NCI-H2227 (cell line): ENCODE data around the gene SETDB1.
"Not testable (repeated sequence)": the region's sequence is repeated elsewhere in the genome, so short reads cannot be mapped to it uniquely, and the experiment has no call there.

Source experiments
- DNase-seq: peaks from one replicate; lab custom pipeline; 2025; ENCODE audit not compliant: unreplicated experiment; lab: John Stamatoyannopoulos, UW

Gene SETDB1

GRCh38 chr1:150928775-150929174 lies 2.6 kb downstream of the SETDB1 start:
- DNase-seq, result not testable (repeated sequence)

GRCh38 chr1:150931773-150932172 lies 5.6 kb downstream of the SETDB1 start:
- DNase-seq, result peak; percentile 51

GRCh38 chr1:150944856-150945255 lies 18.7 kb downstream of the SETDB1 start:
- DNase-seq, result no peak

- no peak for DNase-seq
Observed at GRCh38 chr1:150954708-150955107, 28.5 kb downstream of the SETDB1 start.

- no peak for DNase-seq
Observed at GRCh38 chr1:150955280-150955679, 29.1 kb downstream of the SETDB1 start.

GRCh38 chr1:150957666-150958065 lies 31.5 kb downstream of the SETDB1 start:
- DNase-seq, result no peak

GRCh38 chr1:150960646-150961045 lies 34.5 kb downstream of the SETDB1 start:
- no peak for DNase-seq

- DNase-seq, result no peak
Observed at GRCh38 chr1:150961756-150962155, 35.6 kb downstream of the SETDB1 start.

- DNase-seq, result no peak
Observed at GRCh38 chr1:150963321-150964163, 37.4 kb downstream of the SETDB1 start.

GRCh38 chr1:150964164-150964489 lies 38.0 kb downstream of the SETDB1 start:
- DNase-seq, result no peak

- no peak for DNase-seq
Observed at GRCh38 chr1:150965605-150966004, 39.4 kb downstream of the SETDB1 start.

- DNase-seq, result no peak
Observed at GRCh38 chr1:150966011-150966410, 39.8 kb downstream of the SETDB1 start.

GRCh38 chr1:150967936-150968335 lies 41.8 kb downstream of the SETDB1 start:
- no peak for DNase-seq

GRCh38 chr1:150968491-150968890 lies 42.3 kb downstream of the SETDB1 start:
- DNase-seq, result no peak

- DNase-seq, result no peak
Observed at GRCh38 chr1:150969626-150970025, 43.5 kb downstream of the SETDB1 start.

GRCh38 chr1:150970808-150971582 lies 44.8 kb downstream of the SETDB1 start:
- peak; percentile 57 for DNase-seq

- DNase-seq, result no peak
Observed at GRCh38 chr1:150971583-150972416, 45.6 kb downstream of the SETDB1 start.

- no peak for DNase-seq
Observed at GRCh38 chr1:150972417-150972940, 46.3 kb downstream of the SETDB1 start.

- DNase-seq, result no peak
Observed at GRCh38 chr1:150973258-150973835, 47.2 kb downstream of the SETDB1 start.

- DNase-seq, result peak; percentile 62
Observed at GRCh38 chr1:150973836-150974579, 47.8 kb downstream of the SETDB1 start.
